Measurements from ENCODE around the gene CCDC192.

DNA sequence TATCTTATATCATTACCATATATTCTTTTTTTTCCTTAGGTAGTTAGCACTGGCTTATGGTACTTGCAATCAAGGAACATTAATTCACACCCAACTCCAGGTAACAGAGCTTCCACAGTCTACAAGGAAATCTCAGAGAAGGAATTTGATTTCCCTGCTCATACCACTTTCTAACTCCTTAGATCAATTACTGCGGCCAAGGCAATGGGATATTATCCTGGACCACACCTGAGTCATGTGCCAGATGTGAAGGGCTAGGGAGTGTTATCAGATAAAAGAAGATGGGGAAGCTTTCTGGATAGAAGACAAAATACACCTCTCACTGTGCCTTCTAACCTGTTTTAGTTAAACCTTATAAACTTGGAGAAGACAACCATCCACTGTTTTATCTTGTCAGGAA, 181.2 kb downstream of the CCDC192 start:
- TF ChIP-seq, protein P1, sequence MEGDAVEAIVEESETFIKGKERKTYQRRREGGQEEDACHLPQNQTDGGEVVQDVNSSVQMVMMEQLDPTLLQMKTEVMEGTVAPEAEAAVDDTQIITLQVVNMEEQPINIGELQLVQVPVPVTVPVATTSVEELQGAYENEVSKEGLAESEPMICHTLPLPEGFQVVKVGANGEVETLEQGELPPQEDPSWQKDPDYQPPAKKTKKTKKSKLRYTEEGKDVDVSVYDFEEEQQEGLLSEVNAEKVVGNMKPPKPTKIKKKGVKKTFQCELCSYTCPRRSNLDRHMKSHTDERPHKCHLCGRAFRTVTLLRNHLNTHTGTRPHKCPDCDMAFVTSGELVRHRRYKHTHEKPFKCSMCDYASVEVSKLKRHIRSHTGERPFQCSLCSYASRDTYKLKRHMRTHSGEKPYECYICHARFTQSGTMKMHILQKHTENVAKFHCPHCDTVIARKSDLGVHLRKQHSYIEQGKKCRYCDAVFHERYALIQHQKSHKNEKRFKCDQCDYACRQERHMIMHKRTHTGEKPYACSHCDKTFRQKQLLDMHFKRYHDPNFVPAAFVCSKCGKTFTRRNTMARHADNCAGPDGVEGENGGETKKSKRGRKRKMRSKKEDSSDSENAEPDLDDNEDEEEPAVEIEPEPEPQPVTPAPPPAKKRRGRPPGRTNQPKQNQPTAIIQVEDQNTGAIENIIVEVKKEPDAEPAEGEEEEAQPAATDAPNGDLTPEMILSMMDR (IDR thresholded peaks at IDR 0.05; ENCODE audit: extremely low read depth in 1 of 2, insufficient read depth in 1 of 2, low read depth in 1 of 2, low read length in 2 of 2): no peak
- TF ChIP-seq EZH2 (IDR thresholded peaks at IDR 0.05; ENCODE audit: borderline replicate concordance, low read depth, low read length, severe bottlenecking) (no peak), POLR2A (IDR thresholded peaks at IDR 0.05; ENCODE audit: low read depth, low read length) (no peak), GATA2 (IDR thresholded peaks at IDR 0.05; ENCODE audit: insufficient read depth, insufficient read length, low read depth, low read length) (no peak), JUN (IDR thresholded peaks at IDR 0.05; ENCODE audit: borderline replicate concordance, insufficient read depth, insufficient read length, low read depth) (no peak)
- TF ChIP-seq, protein P2, sequence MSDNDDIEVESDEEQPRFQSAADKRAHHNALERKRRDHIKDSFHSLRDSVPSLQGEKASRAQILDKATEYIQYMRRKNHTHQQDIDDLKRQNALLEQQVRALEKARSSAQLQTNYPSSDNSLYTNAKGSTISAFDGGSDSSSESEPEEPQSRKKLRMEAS (IDR thresholded peaks at IDR 0.05; ENCODE audit: insufficient read depth, insufficient read length): no peak

All from endothelial cell of umbilical vein (primary cell).